ENCODE results near the gene NPTXR. TPM values are rescaled to one million over a fixed set of nuclear protein-coding genes. Genes with fewer than 3 reads are reported as not detected.

Gene NPTXR
- total and polyA plus RNA-seq, 2 donors (not counting 3 experiments of a cell fraction or from before 2014, with no cell fraction given) = 0.37 to 0.73 TPM

DNA sequence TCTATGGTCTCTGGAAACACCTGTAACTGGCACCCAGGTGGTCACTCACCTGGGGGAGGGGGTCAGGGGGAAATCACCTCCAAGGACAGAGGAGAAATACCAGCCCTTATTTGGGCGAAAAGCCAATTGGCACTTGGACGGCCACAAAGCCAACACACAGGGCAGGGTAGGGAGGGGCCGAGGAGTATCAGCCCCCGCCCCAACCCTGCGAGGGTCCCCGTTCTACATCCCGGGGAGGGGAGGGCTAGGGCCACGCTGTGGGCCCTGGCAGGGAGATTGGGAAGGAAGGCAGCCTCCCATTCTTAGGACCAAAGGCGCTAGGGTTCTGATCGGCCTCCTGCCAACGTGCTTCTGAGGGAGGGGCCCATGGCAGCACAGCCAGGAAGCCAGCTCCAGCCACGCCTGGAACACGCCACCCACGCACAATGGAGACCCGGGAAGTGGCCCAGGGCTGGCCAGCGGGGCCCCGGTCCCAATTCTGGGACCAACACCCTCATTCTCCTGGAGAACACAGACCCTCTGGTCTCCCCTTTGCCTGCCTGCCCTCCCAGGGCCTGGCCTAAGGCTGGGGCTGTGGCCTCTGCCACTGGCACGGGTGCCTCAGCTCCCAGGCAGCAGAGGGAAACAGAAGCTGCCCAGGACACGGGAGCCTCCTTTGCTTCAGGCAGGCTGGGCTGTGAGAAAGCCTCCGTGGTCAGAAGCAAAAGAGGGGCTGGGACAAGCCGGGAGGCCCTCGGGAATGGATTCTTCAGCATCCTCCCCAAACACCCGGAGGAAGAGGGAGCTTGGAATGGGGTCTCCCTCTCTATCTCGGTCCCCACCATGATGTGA lies 20.7 kb upstream of the NPTXR start:
- Histone ChIP-seq H3K36me3 (ENCODE audit: control insufficient read depth in 2 of 2, extremely low read depth in 1 of 2, insufficient read depth in 2 of 2, low read length in 2 of 2) (peaks cover under 1 to 3% of the 10 kb centered on the region in 2 experiments), H3K79me2 (ENCODE audit: control insufficient read depth, insufficient read depth, low read length) (peaks cover 3% of the 10 kb centered on the region), H3K4me3 (replicated peaks in 1 of 3; ENCODE audit: insufficient read depth in 1 of 3, low read depth in 1 of 3, low read length in 3 of 3) (no peak overlapping the region), H3K9me1 (replicated peaks; ENCODE audit: control insufficient read depth, extremely low read depth, insufficient read depth, low read length) (no peaks in the 10 kb centered on the region), H3K9ac (replicated peaks; ENCODE audit: extremely low read depth, insufficient read depth, low read length) (no peak overlapping the region), H3K9me3 (replicated peaks; ENCODE audit: control insufficient read depth, insufficient read depth, low read length) (no peaks in the 10 kb centered on the region), H4K20me1 (replicated peaks; ENCODE audit: control insufficient read depth, extremely low read depth, insufficient read depth, low read length) (no peaks in the 10 kb centered on the region), H3K27me3 (ENCODE audit: control insufficient read depth in 2 of 2, insufficient read depth in 2 of 2, low read length in 2 of 2) (no peaks in the 10 kb centered on the region), H3K4me1 (ENCODE audit: control insufficient read depth, extremely low read depth, insufficient read depth, low read length) (peaks cover 18% of the 10 kb centered on the region), H2AFZ (ENCODE audit: low read depth, low read length) (no peak overlapping the region), H3K4me2 (ENCODE audit: insufficient read depth, low read length) (no peak overlapping the region), H3K27ac (ENCODE audit: insufficient read depth, low read depth, low read length) (no peak overlapping the region)
- dilution Hi-C loops (cut with MboI; ENCODE audit: extremely low pct_ligation_motif_present, low sequenced_read_pairs) (no loop called here), intact Hi-C loops (cut with micrococcal nuclease) (no loop called here)
- ChIA-PET POLR2A (no interaction called here), CTCF (interaction anchor here (1.1 to 6.3 kb wide), 3 partner anchors 12 to 139 kb away, joined by 3 to 63 read pairs (median 3); no protein-coding TSS in a partner anchor)
- peak; percentile 59 for FAIRE-seq
- TF ChIP-seq POLR2A (IDR thresholded peaks at IDR 0.05; ENCODE audit: low read depth, low read length) (no peak), POLR2AphosphoS5 (IDR thresholded peaks at IDR 0.05; ENCODE audit: insufficient read depth, low read depth, low read length) (peak; percentile 9)
- peak; percentile 21 for DNase-seq (ENCODE audit: low read depth, low spot score)
- no TSS peak for BruUV-seq (replicated peaks)

GRCh38 chr22:38863531-38864131 lies 19.8 kb upstream of the NPTXR start:
- dilution Hi-C loops (cut with MboI; ENCODE audit: extremely low pct_ligation_motif_present, low sequenced_read_pairs) (no loop called here), intact Hi-C loops (cut with micrococcal nuclease) (no loop called here)
- Histone ChIP-seq H3K79me2 (ENCODE audit: control insufficient read depth, insufficient read depth, low read length) (peaks cover 2% of the 10 kb centered on the region), H4K20me1 (replicated peaks; ENCODE audit: control insufficient read depth, extremely low read depth, insufficient read depth, low read length) (no peaks in the 10 kb centered on the region), H3K9ac (replicated peaks; ENCODE audit: extremely low read depth, insufficient read depth, low read length) (no peak overlapping the region), H3K9me3 (replicated peaks; ENCODE audit: control insufficient read depth, insufficient read depth, low read length) (no peaks in the 10 kb centered on the region), H3K4me1 (ENCODE audit: control insufficient read depth, extremely low read depth, insufficient read depth, low read length) (peaks cover 18% of the 10 kb centered on the region), H3K27ac (ENCODE audit: insufficient read depth, low read depth, low read length) (no peak overlapping the region), H3K9me1 (replicated peaks; ENCODE audit: control insufficient read depth, extremely low read depth, insufficient read depth, low read length) (no peaks in the 10 kb centered on the region), H2AFZ (ENCODE audit: low read depth, low read length) (no peak overlapping the region), H3K36me3 (ENCODE audit: control insufficient read depth in 2 of 2, extremely low read depth in 1 of 2, insufficient read depth in 2 of 2, low read length in 2 of 2) (peaks cover 0 to 3% of the 10 kb centered on the region in 2 experiments), H3K4me3 (replicated peaks in 1 of 3; ENCODE audit: insufficient read depth in 1 of 3, low read depth in 1 of 3, low read length in 3 of 3) (no peak overlapping the region), H3K27me3 (ENCODE audit: control insufficient read depth in 2 of 2, insufficient read depth in 2 of 2, low read length in 2 of 2) (no peaks in the 10 kb centered on the region), H3K4me2 (ENCODE audit: insufficient read depth, low read length) (no peak overlapping the region)
- TF ChIP-seq EZH2 (IDR thresholded peaks at IDR 0.05; ENCODE audit: borderline replicate concordance, low read depth, low read length, severe bottlenecking) (no peak), FOS (IDR thresholded peaks at IDR 0.05; ENCODE audit: borderline replicate concordance, insufficient read depth, low read length) (no peak), MYC (IDR thresholded peaks at IDR 0.05; ENCODE audit: low read depth, low read length) (no peak), JUN (IDR thresholded peaks at IDR 0.05; ENCODE audit: borderline replicate concordance, insufficient read depth, insufficient read length, low read depth) (no peak), POLR2A (IDR thresholded peaks at IDR 0.05; ENCODE audit: low read depth, low read length) (peak; percentile 34), POLR2AphosphoS5 (IDR thresholded peaks at IDR 0.05; ENCODE audit: insufficient read depth, low read depth, low read length) (no peak), GATA2 (IDR thresholded peaks at IDR 0.05; ENCODE audit: insufficient read depth, insufficient read length, low read depth, low read length) (no peak)
- TF ChIP-seq, protein P1, sequence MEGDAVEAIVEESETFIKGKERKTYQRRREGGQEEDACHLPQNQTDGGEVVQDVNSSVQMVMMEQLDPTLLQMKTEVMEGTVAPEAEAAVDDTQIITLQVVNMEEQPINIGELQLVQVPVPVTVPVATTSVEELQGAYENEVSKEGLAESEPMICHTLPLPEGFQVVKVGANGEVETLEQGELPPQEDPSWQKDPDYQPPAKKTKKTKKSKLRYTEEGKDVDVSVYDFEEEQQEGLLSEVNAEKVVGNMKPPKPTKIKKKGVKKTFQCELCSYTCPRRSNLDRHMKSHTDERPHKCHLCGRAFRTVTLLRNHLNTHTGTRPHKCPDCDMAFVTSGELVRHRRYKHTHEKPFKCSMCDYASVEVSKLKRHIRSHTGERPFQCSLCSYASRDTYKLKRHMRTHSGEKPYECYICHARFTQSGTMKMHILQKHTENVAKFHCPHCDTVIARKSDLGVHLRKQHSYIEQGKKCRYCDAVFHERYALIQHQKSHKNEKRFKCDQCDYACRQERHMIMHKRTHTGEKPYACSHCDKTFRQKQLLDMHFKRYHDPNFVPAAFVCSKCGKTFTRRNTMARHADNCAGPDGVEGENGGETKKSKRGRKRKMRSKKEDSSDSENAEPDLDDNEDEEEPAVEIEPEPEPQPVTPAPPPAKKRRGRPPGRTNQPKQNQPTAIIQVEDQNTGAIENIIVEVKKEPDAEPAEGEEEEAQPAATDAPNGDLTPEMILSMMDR (IDR thresholded peaks at IDR 0.05; ENCODE audit: extremely low read depth in 1 of 2, insufficient read depth in 1 of 2, low read depth in 1 of 2, low read length in 2 of 2) = no peak
- POLR2A ChIA-PET = no interaction called here
- no TSS peak for BruUV-seq (replicated peaks)
- CTCF ChIA-PET = interaction anchor here (0.9 to 6.3 kb wide), 5 partner anchors 10 to 143 kb away, joined by 3 to 63 read pairs (median 3); no protein-coding TSS in a partner anchor
- DNase-seq (ENCODE audit: low read depth, low spot score) (no peak), FAIRE-seq (no peak)
